Gastrocnemius medialis (tissue), 4 donors: ENCODE measurements around the gene TMEM168. TPM values are rescaled to one million over a fixed set of nuclear protein-coding genes. Genes with fewer than 3 reads are reported as not detected.

Source experiments
- ATAC-seq, 2 donors: fragments of 150-250 bp; one replicate each; pipeline ENCODE4 v1.9.1; 2016
- DNase-seq, 2 donors: peaks; one replicate each; pipeline ENCODE4 v3.0.0-alpha.2; 2019
- H3K27ac ChIP-seq, 4 donors: fragments of 200-600 bp; sonication (generic); 1 replicate in 1 of 4; 2 replicates in 3 of 4; pipeline ENCODE4 v1.5.1; 2016 to 2018; ENCODE audit warnings: mild to moderate bottlenecking in 2 of 4, moderate library complexity in 1 of 4
- H3K27me3 ChIP-seq, 3 donors: fragments of 200-600 bp; sonication (generic) in 2 of 3; 1 replicate in 1 of 3; 2 replicates in 2 of 3; pipeline versions ENCODE4 v1.5.1 to v1.6.0; 2016 to 2019; ENCODE audit warnings: mild to moderate bottlenecking in 1 of 3, moderate library complexity in 1 of 3
- H3K36me3 ChIP-seq, 2 donors: fragments of 200-600 bp; sonication (generic) in 1 of 2; one replicate each; pipeline ENCODE4 v1.5.1; 2017 to 2018
- H3K4me1 ChIP-seq, 2 donors: fragments of 200-600 bp; sonication (generic) in 1 of 2; one replicate each; pipeline ENCODE4 v1.5.1; 2016 to 2017; ENCODE audit warnings: mild to moderate bottlenecking in 2 of 2
- H3K4me3 ChIP-seq, 4 donors: fragments of 200-600 bp; sonication (generic) in 3 of 4; 1 replicate in 1 of 4; 2 replicates in 3 of 4; pipeline ENCODE4 v1.5.1; 2016 to 2019; ENCODE audit warnings: mild to moderate bottlenecking in 2 of 4
- H3K9me3 ChIP-seq, 3 donors: fragments of 200-600 bp; sonication (generic) in 2 of 3; 1 replicate in 1 of 3; 2 replicates in 2 of 3; pipeline ENCODE4 v1.5.1; 2016 to 2019
- CTCF ChIP-seq, 5 experiments: fragments of 450-650 bp in 3 of 5; fragments of 200-600 bp in 2 of 5; sonication (generic) in 2 of 5; IDR thresholded peaks in 4 of 5; conservative IDR thresholded peaks in 1 of 5; 1 replicate in 4 of 5; 2 replicates in 1 of 5; pipeline ENCODE4 v1.5.1; 2016 to 2019; ENCODE audit warnings: antibody characterized with exemption in 5 of 5, mild to moderate bottlenecking in 3 of 5, moderate library complexity in 3 of 5
- POLR2A ChIP-seq, 2 donors: fragments of 450-650 bp; IDR thresholded peaks; one replicate each; pipeline ENCODE4 v1.6.1; 2017; ENCODE audit warnings: antibody characterized with exemption in 2 of 2, mild to moderate bottlenecking in 2 of 2, moderate library complexity in 2 of 2
- in situ Hi-C, 4 donors: fragments of 200-750 bp; cut with MboI; loops; one replicate each; pipeline versions ENCODE4 v1.15.0 to v1.8.0; 2017; ENCODE audit warnings: low sequenced_read_pairs in 4 of 4
- intact Hi-C: fragments of 100-400 bp; cut with DNase I; formaldehyde crosslinking; loops from one replicate; pipeline ENCODE4 v1.15.1; 2023; ENCODE audit warnings: low total_unique reads
- total RNA-seq, 4 donors: library from RNA; depleted of rRNA; stranded (reverse); fragments of >200 nt; gene quantifications; one replicate each; pipeline versions ENCODE4 v1.1.0 to v1.2.3, GENCODE V29; 2016

Gene TMEM168
- total RNA-seq, 4 donors from 2014 or later, result 6.0 to 10.9 (median 6.2) TPM

GRCh38 chr7:112791465-112792168 is 1.4 kb upstream of the TMEM168 start:
- DNase-seq (no peak), ATAC-seq (no peak)
- no peaks in the 10 kb centered on the region for H3K36me3 ChIP-seq
- peaks cover 8 to 20% of the 10 kb centered on the region in 2 donors for H3K4me1 ChIP-seq
- intact Hi-C loops, result loop anchor here (5.0 kb wide), 2 partner anchors 151 to 326 kb away; partner anchors contain the start of gene SMIM30
- TF ChIP-seq POLR2A (IDR thresholded peaks at IDR 0.05) (no peak), CTCF (IDR thresholded peaks at IDR 0.05 in 4 of 5, conservative IDR thresholded peaks at IDR 0.05 in 1 of 5) (no peak)
- no peaks in the 10 kb centered on the region for H3K9me3 ChIP-seq
- H3K27ac ChIP-seq, result no peak overlapping the region
- in situ Hi-C loops, result no loop called here
- H3K27me3 ChIP-seq, result no peaks in the 10 kb centered on the region
- H3K4me3 ChIP-seq, result no peak overlapping the region

- Histone ChIP-seq H3K9me3 (no peaks in the 10 kb centered on the region), H3K27ac (peak overlapping the region; percentile 83 to 90 (median 88)), H3K4me1 (peaks cover 8 to 20% of the 10 kb centered on the region in 2 donors), H3K27me3 (no peaks in the 10 kb centered on the region), H3K36me3 (no peaks in the 10 kb centered on the region), H3K4me3 (peak overlapping the region; percentile 82 to 98 (median 94))
- TF ChIP-seq CTCF (IDR thresholded peaks at IDR 0.05 in 4 of 5, conservative IDR thresholded peaks at IDR 0.05 in 1 of 5), result no peak
- TF ChIP-seq POLR2A (IDR thresholded peaks at IDR 0.05), result no peak
- ATAC-seq, result peak in 1 of 2 donors; percentile 7
- in situ Hi-C loops, result no loop called here
- DNase-seq, result no peak
- intact Hi-C loops, result loop anchor here (1.0 to 5.0 kb wide), 3 partner anchors 152 to 584 kb away; partner anchors contain the start of genes DOCK4, SMIM30 and ZNF277
Measured at GRCh38 chr7:112790586-112791003, 402 bp upstream of the TMEM168 start.

GRCh38 chr7:112789453-112789816 is 758 bp downstream of the TMEM168 start:
- in situ Hi-C loops (no loop called here), intact Hi-C loops (no loop called here)
- no peak for TF ChIP-seq POLR2A (IDR thresholded peaks at IDR 0.05)
- TF ChIP-seq CTCF (IDR thresholded peaks at IDR 0.05 in 4 of 5, conservative IDR thresholded peaks at IDR 0.05 in 1 of 5), result no peak
- Histone ChIP-seq H3K4me1 (peaks cover 8 to 20% of the 10 kb centered on the region in 2 donors), H3K36me3 (no peaks in the 10 kb centered on the region), H3K4me3 (peak overlapping the region; percentile 82 to 98 (median 94)), H3K9me3 (no peaks in the 10 kb centered on the region), H3K27ac (peak overlapping the region; percentile 83 to 90 (median 88)), H3K27me3 (no peaks in the 10 kb centered on the region)
- DNase-seq (no peak), ATAC-seq (peak in 1 of 2 donors; percentile 10)

- Histone ChIP-seq H3K27ac (no peak overlapping the region), H3K36me3 (peaks cover 0 to 2% of the 10 kb centered on the region in 2 donors), H3K4me1 (peaks cover 8 to 20% of the 10 kb centered on the region in 2 donors), H3K4me3 (peak overlapping the region; percentile 82 to 98 (median 94)), H3K27me3 (no peaks in the 10 kb centered on the region), H3K9me3 (no peaks in the 10 kb centered on the region)
- in situ Hi-C loops (no loop called here), intact Hi-C loops (no loop called here)
- ATAC-seq (no peak), DNase-seq (no peak)
- TF ChIP-seq CTCF (IDR thresholded peaks at IDR 0.05 in 4 of 5, conservative IDR thresholded peaks at IDR 0.05 in 1 of 5), result no peak
- no peak for TF ChIP-seq POLR2A (IDR thresholded peaks at IDR 0.05)
Measured at GRCh38 chr7:112788778-112789343, 1.3 kb downstream of the TMEM168 start.
